ENCODE measurements around the gene PPP6R1. TPM values are rescaled to one million over a fixed set of nuclear protein-coding genes. Genes with fewer than 3 reads are reported as not detected.
A peak's percentile ranks its signal among the peaks of the same experiment; 100 is the strongest.

The PPP6R1 gene
- total and polyA plus RNA-seq, 2 of the 13 experiments (the other 11 are each of a cell fraction or from before 2014, with no cell fraction given) = 25.8 to 54.0 TPM

- no peak for TF ChIP-seq NR3C1 (CRISPR knock-in tag; IDR thresholded peaks at IDR 0.05)
- no peak for TF ChIP-seq IRF1 (CRISPR knock-in tag; IDR thresholded peaks at IDR 0.05; ENCODE audit: low read depth)
- no peak for TF ChIP-seq ZNF501 (CRISPR knock-in tag; IDR thresholded peaks at IDR 0.05)
- peak; percentile 27; the same call in 1 of the 2 replicates for TF ChIP-seq EED (CRISPR knock-in tag; IDR thresholded peaks at IDR 0.05)
- no peak for TF ChIP-seq ZNF770 (CRISPR knock-in tag; IDR thresholded peaks at IDR 0.05)
- peak; percentile 75; the same call in 1 of the 2 replicates for TF ChIP-seq ZNF275 (CRISPR knock-in tag; IDR thresholded peaks at IDR 0.05; ENCODE audit: borderline replicate concordance)
- TF ChIP-seq RFXANK (CRISPR knock-in tag; IDR thresholded peaks at IDR 0.05) = no peak
- no peak for TF ChIP-seq TFE3 (CRISPR knock-in tag; IDR thresholded peaks at IDR 0.05)
- no peak for TF ChIP-seq HNRNPUL1 (IDR thresholded peaks at IDR 0.05; ENCODE audit: low read depth, low read length)
- no peak for TF ChIP-seq HMG20A (CRISPR knock-in tag; IDR thresholded peaks at IDR 0.05; ENCODE audit: borderline replicate concordance)
- TF ChIP-seq HES4 (CRISPR knock-in tag; IDR thresholded peaks at IDR 0.05; ENCODE audit: borderline replicate concordance) = no peak
- TF ChIP-seq ZNF646 (CRISPR knock-in tag; IDR thresholded peaks at IDR 0.05) = 0 out of 2 replicates have a peak, but pooled peaks have one; percentile 26
- TF ChIP-seq ZIK1 (CRISPR knock-in tag; IDR thresholded peaks at IDR 0.05; ENCODE audit: borderline replicate concordance, low read depth) = no peak
- no peak for TF ChIP-seq ZNF737 (CRISPR knock-in tag; IDR thresholded peaks at IDR 0.05; ENCODE audit: borderline replicate concordance)
- TF ChIP-seq KLF12 (CRISPR knock-in tag; IDR thresholded peaks at IDR 0.05; ENCODE audit: borderline replicate concordance) = 0 out of 2 replicates have a peak, but pooled peaks have one; percentile 52
- TF ChIP-seq HNRNPH1 (optimal IDR thresholded peaks at IDR 0.05; ENCODE audit: low read depth, low read length) = no peak
Measured at GRCh38 chr19:55279770-55280643, 21.2 kb upstream of the PPP6R1 start, which contains the start of gene HSPBP1 (continued).
